GM12891 (cell line): Measurements from ENCODE around the gene PTH2R.
"Not testable (repeated sequence)": the region's sequence is repeated elsewhere in the genome, so short reads cannot be mapped to it uniquely, and the experiment has no call there.

Source experiments
- DNase-seq: peaks from one replicate; pipeline ENCODE4 v3.0.0; 2011; ENCODE audit warnings: low spot score; ENCODE audit not compliant: insufficient read length
- FAIRE-seq: peaks from 2 replicates; lab custom pipeline; 2011; peaks lifted over from hg19 to GRCh38; lab: Jason Lieb, UNC
- PAX5 ChIP-seq: IDR thresholded peaks from 2 replicates; pipeline ENCODE4 v1.6.1; 2011; ENCODE audit warnings: low read length, moderate library complexity, mild to moderate bottlenecking; ENCODE audit not compliant: insufficient read depth, severe bottlenecking
- POLR2A ChIP-seq: IDR thresholded peaks from 2 replicates; pipeline ENCODE4 v1.6.1; 2011; ENCODE audit warnings: low read depth, low read length, control low read depth
- POLR2AphosphoS5 ChIP-seq: IDR thresholded peaks from 2 replicates; pipeline ENCODE4 v1.6.1; 2011; ENCODE audit warnings: low read depth, low read length, control low read depth
- POU2F2 ChIP-seq: IDR thresholded peaks from 2 replicates; pipeline ENCODE4 v1.6.1; 2011; ENCODE audit warnings: low read depth, mild to moderate bottlenecking, control low read depth, low read length, moderate library complexity
- SPI1 ChIP-seq: IDR thresholded peaks from 2 replicates; pipeline ENCODE4 v1.6.1; 2011; ENCODE audit warnings: low read depth, low read length, control low read depth
- TAF1 ChIP-seq: IDR thresholded peaks from 2 replicates; pipeline ENCODE4 v1.6.1; 2011; ENCODE audit warnings: low read depth, low read length, control low read depth

Gene PTH2R

GRCh38 chr2:208451061-208451460, 44.5 kb downstream of the PTH2R start:
- no peak for DNase-seq
- FAIRE-seq, result no peak
- TF ChIP-seq POLR2AphosphoS5 (no peak), TAF1 (no peak), PAX5 (no peak), POU2F2 (no peak), POLR2A (no peak), SPI1 (no peak)

GRCh38 chr2:208454861-208455260, 48.3 kb downstream of the PTH2R start:
- FAIRE-seq (no peak), DNase-seq (no peak)
- no peak for TF ChIP-seq TAF1
- no peak for TF ChIP-seq POLR2AphosphoS5
- TF ChIP-seq POU2F2, result no peak
- TF ChIP-seq SPI1, result no peak
- no peak for TF ChIP-seq PAX5
- no peak for TF ChIP-seq POLR2A

GRCh38 chr2:208463721-208464120, 57.1 kb downstream of the PTH2R start:
- FAIRE-seq, result no peak
- no peak for DNase-seq
- no peak for TF ChIP-seq TAF1
- TF ChIP-seq POLR2A, result no peak
- TF ChIP-seq POU2F2, result no peak
- TF ChIP-seq PAX5, result no peak
- TF ChIP-seq SPI1, result no peak
- TF ChIP-seq POLR2AphosphoS5, result no peak

- FAIRE-seq, result no peak
- TF ChIP-seq POU2F2 (no peak), TAF1 (no peak), POLR2A (no peak), SPI1 (no peak), POLR2AphosphoS5 (no peak), PAX5 (no peak)
- no peak for DNase-seq
Measured at GRCh38 chr2:208464205-208464604, 57.6 kb downstream of the PTH2R start.

GRCh38 chr2:208466151-208466919, 59.7 kb downstream of the PTH2R start:
- FAIRE-seq (peak; percentile 41), DNase-seq (peak; percentile 6)
- TF ChIP-seq SPI1, result no peak
- no peak for TF ChIP-seq POLR2A
- no peak for TF ChIP-seq PAX5

DNA sequence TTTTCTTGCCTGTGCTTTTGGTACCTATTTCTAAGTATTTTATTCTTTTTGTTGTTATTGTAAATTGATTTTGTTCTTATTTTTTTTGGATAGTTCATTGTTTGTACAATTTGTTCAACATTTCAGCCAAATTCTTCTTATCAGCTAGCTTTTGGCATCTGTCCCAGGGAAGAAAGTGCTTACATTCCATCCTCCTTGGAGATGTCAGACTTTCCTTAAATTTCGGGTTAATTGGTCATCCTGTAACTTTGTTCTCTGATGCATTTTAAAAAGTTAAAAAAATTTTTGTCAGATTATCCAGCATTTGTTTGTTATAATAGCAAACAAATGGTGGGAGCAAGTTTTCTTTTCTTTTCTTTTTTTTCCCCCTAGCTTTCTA, 60.3 kb downstream of the PTH2R start:
- TF ChIP-seq POU2F2, result no peak
- TF ChIP-seq POLR2A, result no peak
- TF ChIP-seq PAX5, result no peak
- no peak for TF ChIP-seq SPI1
- no peak for TF ChIP-seq POLR2AphosphoS5
- TF ChIP-seq TAF1, result no peak
- no peak for FAIRE-seq
- DNase-seq, result no peak

GRCh38 chr2:208467564-208467963, 61.0 kb downstream of the PTH2R start:
- FAIRE-seq, result peak; percentile 43
- TF ChIP-seq POU2F2 (no peak), PAX5 (no peak), POLR2A (no peak), TAF1 (no peak), POLR2AphosphoS5 (no peak), SPI1 (no peak)

DNA sequence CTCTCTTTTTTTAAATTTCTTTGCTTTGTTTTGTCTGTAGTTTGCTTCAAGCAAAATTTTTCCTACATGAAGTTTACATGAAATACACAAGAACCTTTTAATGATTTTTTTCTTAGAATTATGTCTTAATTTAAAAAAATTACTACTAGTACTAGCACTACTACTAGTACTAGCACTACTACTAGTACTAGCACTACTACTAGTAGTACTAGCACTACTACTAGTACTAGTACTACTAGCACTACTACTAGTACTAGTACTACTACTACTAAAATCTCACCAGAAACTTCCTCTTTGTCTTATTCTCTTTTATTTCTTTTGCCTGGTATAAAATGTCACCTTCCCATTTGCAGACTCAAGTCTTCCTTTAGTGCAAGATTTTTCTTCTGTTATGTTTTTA, 71.1 kb downstream of the PTH2R start:
- DNase-seq, result no peak
- FAIRE-seq, result no peak
- no peak for TF ChIP-seq SPI1
- TF ChIP-seq PAX5, result no peak
- no peak for TF ChIP-seq POLR2AphosphoS5
- no peak for TF ChIP-seq POLR2A
- no peak for TF ChIP-seq POU2F2
- TF ChIP-seq TAF1, result no peak

More at GRCh38 chr2:208467564-208467963, 61.0 kb downstream of the PTH2R start:
- DNase-seq, result no peak

DNA sequence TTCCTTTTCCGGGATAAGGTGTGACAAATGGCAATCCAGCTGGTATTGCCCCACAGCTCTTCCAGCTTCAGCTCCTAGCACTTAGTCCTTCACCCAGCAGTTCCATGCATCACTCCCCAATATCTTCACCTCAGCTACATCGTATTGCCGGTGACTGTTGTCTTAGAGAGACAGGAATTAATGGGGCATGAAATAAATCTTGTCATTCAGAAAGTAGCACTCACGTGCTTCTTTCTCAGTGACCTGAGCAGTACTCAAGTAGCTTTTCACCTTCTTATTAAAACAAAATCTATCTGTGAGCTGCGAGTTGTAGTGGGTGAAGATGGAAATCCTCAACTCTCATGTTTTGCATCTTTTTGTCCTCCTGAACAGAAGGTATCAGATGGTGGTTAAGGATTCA, 72.8 kb downstream of the PTH2R start:
- FAIRE-seq, result no peak

DNA sequence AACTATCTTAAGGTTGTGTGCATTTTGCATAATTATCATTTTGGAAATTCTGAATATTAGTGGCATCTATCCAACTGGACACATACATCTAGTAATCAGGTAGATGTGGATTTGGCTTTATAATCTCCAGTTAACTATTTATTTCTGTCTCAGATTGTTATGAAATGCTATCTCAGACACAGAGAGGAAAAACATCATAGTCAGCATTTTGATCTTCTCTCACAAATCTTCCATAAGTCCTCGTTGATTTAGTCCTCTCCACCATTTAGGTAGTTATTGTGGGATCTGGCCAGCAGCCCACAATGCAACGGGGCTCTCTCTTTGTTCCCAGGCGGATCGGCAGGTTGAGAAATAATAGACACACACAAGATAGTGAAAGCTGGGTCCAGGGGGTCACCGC, 75.4 kb downstream of the PTH2R start:
- not testable (repeated sequence) for FAIRE-seq, DNase-seq

More for the DNA sequence above, 72.8 kb downstream of the PTH2R start:
- no peak for DNase-seq
- no peak for TF ChIP-seq TAF1
- TF ChIP-seq POLR2AphosphoS5, result no peak
- no peak for TF ChIP-seq POLR2A
- TF ChIP-seq POU2F2, result no peak
- no peak for TF ChIP-seq PAX5
- TF ChIP-seq SPI1, result no peak
